ENCODE measurements around the gene LRRC15. TPM values are rescaled to one million over a fixed set of nuclear protein-coding genes. Genes with fewer than 3 reads are reported as not detected.

Gene LRRC15
- total and polyA plus RNA-seq, 2 experiments from 2014 or later = 0.05 to 0.14 TPM

- TF ChIP-seq JUNB (IDR thresholded peaks at IDR 0.05; ENCODE audit: unreplicated experiment) (no peak), ZNF331 (CRISPR knock-in tag; IDR thresholded peaks at IDR 0.05; ENCODE audit: low read depth) (no peak), ZNF114 (CRISPR knock-in tag; IDR thresholded peaks at IDR 0.05) (no peak), EZH2 (IDR thresholded peaks at IDR 0.05; ENCODE audit: low read depth, unreplicated experiment) (no peak), REST (IDR thresholded peaks at IDR 0.05; ENCODE audit: unreplicated experiment) (no peak), STAT1 (IDR thresholded peaks at IDR 0.05; ENCODE audit: unreplicated experiment) (no peak), POLR2AphosphoS5 (IDR thresholded peaks at IDR 0.05; ENCODE audit: low read depth) (no peak), CREB1 (CRISPR knock-in tag; IDR thresholded peaks at IDR 0.05; ENCODE audit: low read depth) (no peak), EZH2phosphoT487 (IDR thresholded peaks at IDR 0.05; ENCODE audit: unreplicated experiment) (no peak)
These were observed 40.0 kb downstream of the LRRC15 start (continued) for GRCh38 chr3:194329583-194329965.

DNA sequence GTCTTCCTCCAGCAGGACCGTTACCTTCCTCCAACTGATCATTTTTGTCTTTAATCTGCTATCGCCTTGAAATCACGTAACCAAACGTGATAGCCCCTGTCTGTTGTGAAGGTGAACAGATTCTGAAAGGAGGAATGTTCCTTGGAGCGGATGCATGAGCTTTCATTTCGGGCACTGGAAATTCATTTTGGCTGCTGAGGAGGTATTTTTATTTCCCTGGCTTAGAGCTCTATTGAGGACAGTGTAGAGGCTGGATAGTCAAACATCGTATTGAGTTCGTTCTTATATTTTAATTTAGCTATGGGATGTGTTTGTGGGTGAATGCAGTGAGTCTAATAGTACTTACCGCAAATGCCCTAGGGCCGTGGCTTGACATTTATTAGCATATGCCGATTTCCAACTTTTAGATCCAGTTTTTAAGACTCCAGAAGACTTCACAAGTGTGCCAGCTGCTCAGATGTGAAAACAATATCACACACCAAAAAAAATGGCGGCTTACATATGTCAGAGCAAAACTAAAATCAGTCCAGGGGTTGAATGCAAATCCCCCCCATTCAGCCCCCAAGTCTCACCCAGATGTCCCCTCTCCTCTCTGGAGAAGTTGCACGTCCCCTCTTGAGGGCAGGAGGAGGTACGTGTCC is 40.5 kb downstream of the LRRC15 start:
- Mint-ChIP-seq H3K27me3 (ENCODE audit: insufficient read depth, low read depth, poor library complexity) (peaks cover 16% of the 10 kb centered on the region), H3K4me3 (no peak overlapping the region), H3K9me3 (no peaks in the 10 kb centered on the region; the same call in 2 of the 3 replicates), H3K36me3 (ENCODE audit: low read depth) (no peaks in the 10 kb centered on the region; the same call in 2 of the 3 replicates), H3K27ac (no peak overlapping the region), H3K4me1 (peaks cover 19% of the 10 kb centered on the region)
- H3K4me2 ChIP-seq = no peak overlapping the region
- no peaks in the 10 kb centered on the region for H4K20me1 ChIP-seq (replicated peaks; ENCODE audit: insufficient read depth)
- no peaks in the 10 kb centered on the region for H3K4me1 ChIP-seq (ENCODE audit: insufficient read depth)
- peaks cover 37% of the 10 kb centered on the region for H3F3A ChIP-seq (replicated peaks; ENCODE audit: low read depth)
- H3K27ac ChIP-seq (ENCODE audit: low read depth) = no peak overlapping the region
- H3K36me3 ChIP-seq (ENCODE audit: insufficient read depth) = no peaks in the 10 kb centered on the region
- H3K27me3 ChIP-seq (ENCODE audit: insufficient read depth) = peaks cover 20% of the 10 kb centered on the region
- no peak overlapping the region for H3K4me3 ChIP-seq
- DNase-seq (ENCODE audit: low spot score) = no peak
- H2AFZ ChIP-seq = no peak overlapping the region
- H3K79me2 ChIP-seq (replicated peaks; ENCODE audit: insufficient read depth) = no peaks in the 10 kb centered on the region
- H3K9me2 ChIP-seq (ENCODE audit: insufficient read depth) = 0 out of 2 replicates have a peak, but pooled peaks cover 7% of the 10 kb centered on the region
- no peak for ATAC-seq
- TF ChIP-seq REST (IDR thresholded peaks at IDR 0.05; ENCODE audit: unreplicated experiment) = no peak
- no peak for TF ChIP-seq ZNF114 (CRISPR knock-in tag; IDR thresholded peaks at IDR 0.05)
- no peak for TF ChIP-seq ZNF331 (CRISPR knock-in tag; IDR thresholded peaks at IDR 0.05; ENCODE audit: low read depth)
- no peak for TF ChIP-seq NANOG (IDR thresholded peaks at IDR 0.05; ENCODE audit: borderline replicate concordance)
- TF ChIP-seq STAT1 (IDR thresholded peaks at IDR 0.05; ENCODE audit: unreplicated experiment) = no peak
- TF ChIP-seq, protein P1, sequence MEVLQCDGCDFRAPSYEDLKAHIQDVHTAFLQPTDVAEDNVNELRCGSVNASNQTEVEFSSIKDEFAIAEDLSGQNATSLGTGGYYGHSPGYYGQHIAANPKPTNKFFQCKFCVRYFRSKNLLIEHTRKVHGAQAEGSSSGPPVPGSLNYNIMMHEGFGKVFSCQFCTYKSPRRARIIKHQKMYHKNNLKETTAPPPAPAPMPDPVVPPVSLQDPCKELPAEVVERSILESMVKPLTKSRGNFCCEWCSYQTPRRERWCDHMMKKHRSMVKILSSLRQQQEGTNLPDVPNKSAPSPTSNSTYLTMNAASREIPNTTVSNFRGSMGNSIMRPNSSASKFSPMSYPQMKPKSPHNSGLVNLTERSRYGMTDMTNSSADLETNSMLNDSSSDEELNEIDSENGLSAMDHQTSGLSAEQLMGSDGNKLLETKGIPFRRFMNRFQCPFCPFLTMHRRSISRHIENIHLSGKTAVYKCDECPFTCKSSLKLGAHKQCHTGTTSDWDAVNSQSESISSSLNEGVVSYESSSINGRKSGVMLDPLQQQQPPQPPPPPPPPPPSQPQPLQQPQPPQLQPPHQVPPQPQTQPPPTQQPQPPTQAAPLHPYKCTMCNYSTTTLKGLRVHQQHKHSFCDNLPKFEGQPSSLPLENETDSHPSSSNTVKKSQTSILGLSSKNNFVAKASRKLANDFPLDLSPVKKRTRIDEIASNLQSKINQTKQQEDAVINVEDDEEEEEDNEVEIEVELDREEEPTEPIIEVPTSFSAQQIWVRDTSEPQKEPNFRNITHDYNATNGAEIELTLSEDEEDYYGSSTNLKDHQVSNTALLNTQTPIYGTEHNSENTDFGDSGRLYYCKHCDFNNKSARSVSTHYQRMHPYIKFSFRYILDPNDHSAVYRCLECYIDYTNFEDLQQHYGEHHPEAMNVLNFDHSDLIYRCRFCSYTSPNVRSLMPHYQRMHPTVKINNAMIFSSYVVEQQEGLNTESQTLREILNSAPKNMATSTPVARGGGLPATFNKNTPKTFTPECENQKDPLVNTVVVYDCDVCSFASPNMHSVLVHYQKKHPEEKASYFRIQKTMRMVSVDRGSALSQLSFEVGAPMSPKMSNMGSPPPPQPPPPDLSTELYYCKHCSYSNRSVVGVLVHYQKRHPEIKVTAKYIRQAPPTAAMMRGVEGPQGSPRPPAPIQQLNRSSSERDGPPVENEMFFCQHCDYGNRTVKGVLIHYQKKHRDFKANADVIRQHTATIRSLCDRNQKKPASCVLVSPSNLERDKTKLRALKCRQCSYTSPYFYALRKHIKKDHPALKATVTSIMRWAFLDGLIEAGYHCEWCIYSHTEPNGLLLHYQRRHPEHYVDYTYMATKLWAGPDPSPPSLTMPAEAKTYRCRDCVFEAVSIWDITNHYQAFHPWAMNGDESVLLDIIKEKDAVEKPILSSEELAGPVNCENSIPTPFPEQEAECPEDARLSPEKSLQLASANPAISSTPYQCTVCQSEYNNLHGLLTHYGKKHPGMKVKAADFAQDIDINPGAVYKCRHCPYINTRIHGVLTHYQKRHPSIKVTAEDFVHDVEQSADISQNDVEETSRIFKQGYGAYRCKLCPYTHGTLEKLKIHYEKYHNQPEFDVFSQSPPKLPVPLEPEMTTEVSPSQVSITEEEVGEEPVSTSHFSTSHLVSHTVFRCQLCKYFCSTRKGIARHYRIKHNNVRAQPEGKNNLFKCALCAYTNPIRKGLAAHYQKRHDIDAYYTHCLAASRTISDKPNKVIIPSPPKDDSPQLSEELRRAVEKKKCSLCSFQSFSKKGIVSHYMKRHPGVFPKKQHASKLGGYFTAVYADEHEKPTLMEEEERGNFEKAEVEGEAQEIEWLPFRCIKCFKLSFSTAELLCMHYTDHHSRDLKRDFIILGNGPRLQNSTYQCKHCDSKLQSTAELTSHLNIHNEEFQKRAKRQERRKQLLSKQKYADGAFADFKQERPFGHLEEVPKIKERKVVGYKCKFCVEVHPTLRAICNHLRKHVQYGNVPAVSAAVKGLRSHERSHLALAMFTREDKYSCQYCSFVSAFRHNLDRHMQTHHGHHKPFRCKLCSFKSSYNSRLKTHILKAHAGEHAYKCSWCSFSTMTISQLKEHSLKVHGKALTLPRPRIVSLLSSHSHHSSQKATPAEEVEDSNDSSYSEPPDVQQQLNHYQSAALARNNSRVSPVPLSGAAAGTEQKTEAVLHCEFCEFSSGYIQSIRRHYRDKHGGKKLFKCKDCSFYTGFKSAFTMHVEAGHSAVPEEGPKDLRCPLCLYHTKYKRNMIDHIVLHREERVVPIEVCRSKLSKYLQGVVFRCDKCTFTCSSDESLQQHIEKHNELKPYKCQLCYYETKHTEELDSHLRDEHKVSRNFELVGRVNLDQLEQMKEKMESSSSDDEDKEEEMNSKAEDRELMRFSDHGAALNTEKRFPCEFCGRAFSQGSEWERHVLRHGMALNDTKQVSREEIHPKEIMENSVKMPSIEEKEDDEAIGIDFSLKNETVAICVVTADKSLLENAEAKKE (CRISPR knock-in tag; IDR thresholded peaks at IDR 0.05) = no peak
- TF ChIP-seq CREB1 (CRISPR knock-in tag; IDR thresholded peaks at IDR 0.05; ENCODE audit: low read depth) = no peak
- no peak for TF ChIP-seq POLR2AphosphoS5 (IDR thresholded peaks at IDR 0.05; ENCODE audit: low read depth)
